HT1080 (cell line): ENCODE data around the gene CCDC174. TPM values are rescaled to one million over a fixed set of nuclear protein-coding genes. Genes with fewer than 3 reads are reported as not detected.
"Not testable (repeated sequence)": the region's sequence is repeated elsewhere in the genome, so short reads cannot be mapped to it uniquely, and the experiment has no call there.

ENCODE experiments used
- DNase-seq: peaks from one replicate; pipeline ENCODE4 v3.0.0-alpha.2; 2015; ENCODE audit warnings: low read depth
- polyA plus RNA-seq, 2 experiments: library from polyadenylated mRNA; depleted of rRNA; stranded (reverse); fragments of >200 nt; gene quantifications; 2 replicates each; pipeline ENCODE4 v1.2.3, GENCODE V29; 2015
- total RNA-seq: library from RNA; depleted of rRNA; stranded (reverse); fragments of >200 nt; shearing (Covaris generic); gene quantifications from 2 replicates; pipeline ENCODE4 v1.2.3, GENCODE V29; 2014; rRNA removed

CCDC174 gene
- total RNA-seq = 6.6 and 7.6 TPM in 2 replicates
- 6.6 and 14.2 TPM in 2 replicates for polyA plus RNA-seq (2015; cell fraction: cytosol; rRNA removed)
- polyA plus RNA-seq (2015; cell fraction: nucleus; rRNA removed) = 19.0 and 23.8 TPM in 2 replicates

GRCh38 chr3:14651440-14652251 lies at the start of gene CCDC174:
CCDC174 (plus strand) TSS chr3:14651762; CDS start chr3:14651837, 75 bp downstream.
- peak; percentile 98 for DNase-seq

GRCh38 chr3:14602006-14602803 lies 49.4 kb upstream of the CCDC174 start:
- DNase-seq = no peak

- no peak for DNase-seq
Observed at GRCh38 chr3:14602804-14603644, 48.5 kb upstream of the CCDC174 start.

GRCh38 chr3:14605067-14605466 lies 46.5 kb upstream of the CCDC174 start:
- peak; percentile 43 for DNase-seq

- no peak for DNase-seq
Observed at GRCh38 chr3:14605744-14606143, 45.8 kb upstream of the CCDC174 start.

- DNase-seq = no peak
Observed at GRCh38 chr3:14606669-14607339, 44.8 kb upstream of the CCDC174 start.

GRCh38 chr3:14608298-14608697 lies 43.3 kb upstream of the CCDC174 start:
- DNase-seq = no peak

- not testable (repeated sequence) for DNase-seq
Observed at GRCh38 chr3:14609058-14609457, 42.5 kb upstream of the CCDC174 start.

- DNase-seq = no peak
Observed at GRCh38 chr3:14609506-14609905, 42.1 kb upstream of the CCDC174 start.

GRCh38 chr3:14609941-14610340 lies 41.6 kb upstream of the CCDC174 start:
- DNase-seq = no peak

GRCh38 chr3:14614189-14614588 lies 37.4 kb upstream of the CCDC174 start:
- DNase-seq = no peak

GRCh38 chr3:14614862-14615261 lies 36.7 kb upstream of the CCDC174 start:
- no peak for DNase-seq

GRCh38 chr3:14616606-14617507 lies 34.7 kb upstream of the CCDC174 start:
- DNase-seq = peak; percentile 34

GRCh38 chr3:14617508-14618023 lies 34.0 kb upstream of the CCDC174 start:
- peak; percentile 43 for DNase-seq

GRCh38 chr3:14619605-14620004 lies 32.0 kb upstream of the CCDC174 start:
- DNase-seq = no peak

- DNase-seq = no peak
Observed at GRCh38 chr3:14620512-14620911, 31.1 kb upstream of the CCDC174 start.

GRCh38 chr3:14621093-14621492 lies 30.5 kb upstream of the CCDC174 start:
- no peak for DNase-seq

- DNase-seq = no peak
Observed at GRCh38 chr3:14622368-14622767, 29.2 kb upstream of the CCDC174 start.

- DNase-seq = no peak
Observed at GRCh38 chr3:14623569-14624051, 28.0 kb upstream of the CCDC174 start.
